Panc1 (cell line): Measurements from ENCODE around the gene MRPL41. TPM values are rescaled to one million over a fixed set of nuclear protein-coding genes. Genes with fewer than 3 reads are reported as not detected.

Experiments used
- total RNA-seq: library from RNA; stranded (reverse); gene quantifications from one replicate; pipeline ENCODE4 v1.2.1, GENCODE V29; 2021; ENCODE audit not compliant: unreplicated experiment

The MRPL41 gene
- total RNA-seq, 1 experiment from 2014 or later, result 86.4 TPM

Other genes starting within 250 kb of the MRPL41 start
- 16.9 TPM for gene NRARP, start 249.6 kb upstream of the MRPL41 start, total RNA-seq
- 9.2 TPM for gene EXD3, start 128.7 kb upstream of the MRPL41 start, total RNA-seq
- 3.7 TPM for gene NOXA1, start 128.5 kb upstream of the MRPL41 start, total RNA-seq
- 3.9 TPM for gene ENTPD8, start 110.5 kb upstream of the MRPL41 start, total RNA-seq
- gene NSMF, start 92.5 kb upstream of the MRPL41 start, total RNA-seq, result 40.0 TPM
- gene PNPLA7, start 1.5 kb upstream of the MRPL41 start, total RNA-seq, result 3.9 TPM
- 35.9 TPM for gene DPH7, start 27.0 kb downstream of the MRPL41 start, total RNA-seq
- gene ZMYND19, start 38.6 kb downstream of the MRPL41 start, total RNA-seq, result 37.0 TPM
- gene ARRDC1, start 53.8 kb downstream of the MRPL41 start, total RNA-seq, result 47.1 TPM
- 63.9 TPM for gene EHMT1, start 67.1 kb downstream of the MRPL41 start, total RNA-seq